OCI-LY3 (cell line): Measurements from ENCODE around the gene CHD8.

ENCODE experiments used
- H2AFZ ChIP-seq: fragments of 200-600, 300-600 bp; shearing (Covaris generic); 2 replicates; pipeline ENCODE4 v1.6.0; 2014; ENCODE audit warnings: antibody characterized with exemption, low read depth, low read length
- H3K27ac ChIP-seq: fragments of 200-600, 300-600 bp; sonication (generic); 2 replicates; pipeline ENCODE4 v1.5.1; 2014; ENCODE audit warnings: mild to moderate bottlenecking, low read length, moderate library complexity, mixed read lengths
- H3K27me3 ChIP-seq: fragments of 200-600, 300-600 bp; sonication (generic); 2 replicates; pipeline ENCODE4 v1.6.1; 2014; ENCODE audit warnings: low read depth, low read length, mixed read lengths
- H3K36me3 ChIP-seq: fragments of 200-600, 300-600 bp; sonication (generic); replicated peaks from 2 replicates; pipeline ENCODE3; 2014; ENCODE audit warnings: low read depth, low read length, mixed read lengths
- H3K4me1 ChIP-seq: fragments of 300-600, 200-600 bp; sonication (generic); 2 replicates; pipeline ENCODE4 v1.6.1; 2014; ENCODE audit warnings: low read length, mixed read lengths
- H3K4me2 ChIP-seq: fragments of 200-600, 300-600 bp; sonication (generic); 2 replicates; pipeline ENCODE4 v1.6.1; 2014; ENCODE audit warnings: low read length, mixed read lengths
- H3K4me3 ChIP-seq: fragments of 300-600, 200-600 bp; sonication (generic); 2 replicates; pipeline ENCODE4 v1.5.1; 2014; ENCODE audit warnings: antibody characterized with exemption, mild to moderate bottlenecking, low read length, moderate library complexity
- H3K79me2 ChIP-seq: fragments of 300-600, 200-600 bp; shearing (Covaris generic); 2 replicates; pipeline ENCODE4 v1.6.1; 2014; ENCODE audit warnings: mild to moderate bottlenecking, low read length, mixed read lengths
- H3K9ac ChIP-seq: fragments of 300-600, 200-600 bp; shearing (Covaris generic); 2 replicates; pipeline ENCODE4 v1.6.0; 2014; ENCODE audit warnings: mild to moderate bottlenecking, low read length, moderate library complexity
- H3K9me3 ChIP-seq: fragments of 200-600, 300-600 bp; shearing (Covaris generic); 2 replicates; pipeline ENCODE4 v1.6.1; 2014; ENCODE audit warnings: low read length, mixed read lengths; ENCODE audit not compliant: insufficient read depth
- H4K20me1 ChIP-seq: fragments of 200-600, 300-600 bp; sonication (generic); 2 replicates; pipeline ENCODE4 v1.6.1; 2016; ENCODE audit warnings: low read length, mixed read lengths; ENCODE audit not compliant: insufficient read depth
- CTCF ChIP-seq: fragments of 200-600, 300-600 bp; sonication (generic); IDR thresholded peaks from 2 replicates; pipeline ENCODE4 v1.5.1; 2014; ENCODE audit warnings: antibody characterized with exemption, low read length, low read depth
- EZH2phosphoT487 ChIP-seq: fragments of 200-600 bp; shearing (Covaris generic); IDR thresholded peaks from 2 replicates; pipeline ENCODE4 v1.6.1; 2018; ENCODE audit warnings: antibody characterized with exemption, mixed run types, low read depth

Gene CHD8

GRCh38 chr14:21440859-21441258 is 15.1 kb downstream of the CHD8 start:
- Histone ChIP-seq H3K9ac (no peak overlapping the region), H3K4me3 (no peak overlapping the region), H2AFZ (no peak overlapping the region), H3K27me3 (no peaks in the 10 kb centered on the region), H4K20me1 (peaks cover 10% of the 10 kb centered on the region), H3K4me1 (peaks cover 10% of the 10 kb centered on the region), H3K27ac (no peak overlapping the region), H3K9me3 (no peaks in the 10 kb centered on the region), H3K79me2 (peaks cover 86% of the 10 kb centered on the region), H3K36me3 (peaks cover 5% of the 10 kb centered on the region), H3K4me2 (no peak overlapping the region)
- TF ChIP-seq CTCF (no peak), EZH2phosphoT487 (no peak)

DNA sequence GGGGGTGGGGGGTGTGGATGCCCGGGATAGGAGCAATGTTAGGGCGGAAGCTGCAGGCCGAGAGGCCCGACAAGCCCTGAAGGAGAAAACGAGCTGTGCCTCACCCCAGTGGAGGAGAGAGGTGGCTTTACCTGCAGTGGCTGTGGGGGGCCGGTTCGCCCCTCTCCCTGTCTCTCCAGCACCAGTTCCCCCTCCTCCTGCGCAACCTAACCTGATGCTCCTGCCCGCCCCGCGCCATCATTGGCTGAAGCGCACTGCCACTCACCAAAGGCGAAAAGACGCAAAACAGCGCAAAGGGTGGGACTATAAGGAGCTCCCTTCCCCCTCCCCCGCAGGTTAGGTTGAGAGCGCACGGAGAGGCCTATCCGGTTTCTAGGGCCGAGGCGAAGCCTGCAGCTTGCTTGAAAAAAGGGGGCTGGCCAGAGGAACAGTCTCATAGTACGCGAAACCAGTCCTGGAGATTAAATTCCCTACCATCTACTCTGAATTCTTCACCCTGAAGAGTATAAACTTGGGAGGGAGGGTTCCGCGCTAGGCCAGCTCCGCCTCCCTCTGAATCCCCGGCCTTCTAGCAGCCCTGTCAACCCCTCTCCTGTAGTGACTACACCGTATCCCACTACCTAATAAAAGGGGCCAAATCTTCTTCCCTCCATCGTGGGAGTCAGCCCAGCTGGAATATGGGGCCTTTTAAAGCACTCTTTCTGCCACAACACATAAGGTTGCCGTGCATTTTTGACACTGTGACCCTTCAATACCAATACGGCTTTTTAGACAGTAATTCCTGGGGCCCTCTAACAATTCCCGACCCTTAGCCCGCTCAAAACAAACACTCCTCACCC is 18.6 kb downstream of the CHD8 start:
- H3K9me3 ChIP-seq, result no peaks in the 10 kb centered on the region
- peak overlapping the region; percentile 96 for H3K4me2 ChIP-seq
- peaks cover 97% of the 10 kb centered on the region for H3K79me2 ChIP-seq
- H3K9ac ChIP-seq, result peak overlapping the region; percentile 75
- no peaks in the 10 kb centered on the region for H3K27me3 ChIP-seq
- H4K20me1 ChIP-seq, result peaks cover 33% of the 10 kb centered on the region
- H3K36me3 ChIP-seq, result peaks cover 5% of the 10 kb centered on the region
- peak overlapping the region; percentile 84 for H3K4me3 ChIP-seq
- H3K4me1 ChIP-seq, result peaks cover 12% of the 10 kb centered on the region
- peak overlapping the region; percentile 56 for H3K27ac ChIP-seq
- peak overlapping the region; percentile 36; the same call in 1 of the 2 replicates for H2AFZ ChIP-seq
- TF ChIP-seq CTCF (no peak), EZH2phosphoT487 (no peak)

DNA sequence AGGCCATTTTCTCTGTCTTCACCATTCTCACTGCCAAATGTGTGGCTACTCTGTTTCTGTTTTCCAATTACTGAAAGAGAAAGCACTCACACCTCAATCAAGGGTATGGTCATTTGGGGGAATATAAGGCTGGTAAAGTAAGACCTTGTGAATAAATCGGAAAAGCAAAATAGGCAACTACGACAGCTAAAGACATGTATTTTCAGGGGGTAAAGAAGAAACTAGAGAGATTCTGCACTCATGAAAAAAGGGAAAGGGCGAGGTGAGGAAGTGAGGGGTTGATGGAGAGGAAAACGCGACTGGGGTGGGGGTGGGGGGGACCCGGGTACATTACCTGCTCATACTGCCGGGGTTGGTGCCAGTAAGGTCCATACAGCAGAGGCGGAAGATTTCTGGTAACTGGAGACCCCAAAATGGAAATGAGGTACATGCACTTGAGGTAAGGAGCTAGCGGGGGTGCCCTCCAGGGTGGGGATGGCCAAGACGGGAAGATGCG is 19.3 kb downstream of the CHD8 start:
- TF ChIP-seq CTCF (no peak), EZH2phosphoT487 (no peak)
- Histone ChIP-seq H3K4me3 (peak overlapping the region; percentile 84), H3K79me2 (peaks cover 95% of the 10 kb centered on the region), H4K20me1 (peaks cover 31% of the 10 kb centered on the region), H3K9ac (peak overlapping the region; percentile 75), H3K4me2 (peak overlapping the region; percentile 68), H3K36me3 (peaks cover 7% of the 10 kb centered on the region), H2AFZ (no peak overlapping the region; the same call in 1 of the 2 replicates), H3K4me1 (peaks cover 12% of the 10 kb centered on the region), H3K9me3 (no peaks in the 10 kb centered on the region), H3K27ac (peak overlapping the region; percentile 39), H3K27me3 (no peaks in the 10 kb centered on the region)

DNA sequence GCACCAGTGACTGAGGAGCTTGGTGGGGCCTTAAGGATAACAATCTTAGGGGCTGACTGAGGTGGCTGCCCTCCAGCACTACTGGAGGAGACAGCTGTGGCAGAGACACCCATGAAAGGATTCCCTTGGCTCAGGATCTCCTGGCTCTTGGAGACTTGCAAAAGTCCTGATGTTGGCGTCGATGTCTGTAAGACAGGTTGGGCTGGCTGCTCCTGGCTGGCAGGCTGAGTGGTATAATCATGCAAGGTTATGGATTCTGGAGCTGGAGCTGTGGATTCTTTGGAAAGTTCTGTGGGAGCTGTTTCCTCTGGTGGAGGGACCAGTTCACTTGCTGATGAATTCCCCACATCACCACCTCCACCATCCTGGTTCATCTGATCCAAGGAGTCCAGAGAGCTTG is 24.8 kb downstream of the CHD8 start:
- H3K4me2 ChIP-seq, result no peak overlapping the region
- no peak overlapping the region for H2AFZ ChIP-seq
- peaks cover 38% of the 10 kb centered on the region for H3K36me3 ChIP-seq
- H3K4me3 ChIP-seq, result no peak overlapping the region
- H3K4me1 ChIP-seq, result peaks cover 5% of the 10 kb centered on the region
- no peak overlapping the region for H3K27ac ChIP-seq
- no peaks in the 10 kb centered on the region for H3K27me3 ChIP-seq
- H3K79me2 ChIP-seq, result peaks cover 69% of the 10 kb centered on the region
- TF ChIP-seq EZH2phosphoT487 (no peak), CTCF (no peak)
- no peaks in the 10 kb centered on the region for H3K9me3 ChIP-seq
- H3K9ac ChIP-seq, result no peak overlapping the region
- H4K20me1 ChIP-seq, result peaks cover 32% of the 10 kb centered on the region
